ENCODE data around the gene COG3.

DNA sequence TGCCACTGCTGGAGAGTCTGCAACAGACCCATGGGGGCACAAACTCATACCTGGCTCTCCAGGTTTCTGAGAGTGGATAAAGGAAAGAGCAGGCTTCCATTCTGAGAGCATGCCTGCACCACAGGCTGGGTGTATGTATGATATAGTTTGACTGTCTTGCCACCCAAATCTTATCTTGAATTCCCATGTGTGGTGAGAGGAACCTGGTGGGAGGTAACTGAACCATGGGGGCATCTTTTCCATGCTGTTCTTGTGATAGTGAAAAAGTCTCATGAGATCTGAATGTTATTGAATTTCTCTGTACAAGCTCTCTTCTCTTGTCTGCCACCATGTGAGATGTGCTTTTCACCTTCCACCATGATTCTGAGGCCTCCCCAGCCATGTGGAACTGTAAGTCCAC, 100.6 kb downstream of the COG3 start:
- TF ChIP-seq CTCF (IDR thresholded peaks at IDR 0.05; ENCODE audit: low read length) (no peak), EZH2 (IDR thresholded peaks at IDR 0.05; ENCODE audit: borderline replicate concordance, low read length) (no peak)

Measured in OCI-LY1 (cell line).